IMR-90 (cell line): ENCODE data around the gene PAPPA. TPM values are rescaled to one million over a fixed set of nuclear protein-coding genes. Genes with fewer than 3 reads are reported as not detected.

Experiments
- ATAC-seq: fragments of 200-7000 bp; cut with Tn5 transposase; 2 replicates; pipeline ENCODE4 v1.9.1; 2020; ENCODE audit warnings: low read depth, mild to moderate bottlenecking, moderate library complexity
- BruUV-seq: library from RNA; stranded (reverse); fragments of 400-500 nt; replicated peaks from 2 replicates; lab custom pipeline; 2021; lab: Mats Ljungman, UMichigan
- CTCF ChIA-PET: fragments of 300-600 bp; formaldehyde crosslinking; extraction: SDS; loops from one replicate; lab custom pipeline; 2021; ENCODE audit warnings: antibody characterized with exemption; lab: Yijun Ruan, JAX
- POLR2A ChIA-PET: fragments of 300-600 bp; sonication (Branson Sonifier 250); formaldehyde crosslinking; loops from one replicate; lab custom pipeline; 2022; ENCODE audit warnings: antibody characterized with exemption; ENCODE audit not compliant: unreplicated experiment; lab: Charles Lee
- DNase-seq: peaks from one replicate; pipeline ENCODE4 v3.0.0; 2013
- H2AFZ ChIP-seq: replicated peaks from 2 replicates; pipeline ENCODE3; 2013; ENCODE audit warnings: low read length, mild to moderate bottlenecking; ENCODE audit not compliant: poor library complexity
- H2AK5ac ChIP-seq: 2 replicates; pipeline ENCODE4 v1.6.1; 2013; ENCODE audit warnings: low read depth, low read length, inconsistent platforms
- H2AK9ac ChIP-seq: replicated peaks from 2 replicates; pipeline ENCODE3; 2013; ENCODE audit warnings: mild to moderate bottlenecking, low read depth, low read length, moderate library complexity; ENCODE audit not compliant: poor library complexity
- H2BK120ac ChIP-seq: 2 replicates; pipeline ENCODE4 v1.6.1; 2013; ENCODE audit warnings: low read depth, low read length, inconsistent platforms
- H2BK15ac ChIP-seq: 3 replicates; pipeline ENCODE4 v1.6.1; 2013; ENCODE audit warnings: low read depth, low read length, inconsistent platforms
- H2BK20ac ChIP-seq: 2 replicates; pipeline ENCODE4 v1.6.1; 2013; ENCODE audit warnings: low read depth, mild to moderate bottlenecking, inconsistent platforms, low read length, moderate library complexity
- H2BK5ac ChIP-seq: 2 replicates; pipeline ENCODE4 v1.6.1; 2013; ENCODE audit warnings: mild to moderate bottlenecking, low read depth, low read length, inconsistent platforms; ENCODE audit not compliant: poor library complexity, severe bottlenecking
- H3K14ac ChIP-seq: replicated peaks from 2 replicates; pipeline ENCODE4 v1.6.1; 2013; ENCODE audit warnings: low read depth, low read length, inconsistent platforms
- H3K18ac ChIP-seq: 2 replicates; pipeline ENCODE4 v1.6.1; 2013; ENCODE audit warnings: low read depth, low read length, control low read depth
- H3K23ac ChIP-seq: 2 replicates; pipeline ENCODE4 v1.6.1; 2013; ENCODE audit warnings: low read depth, low read length, inconsistent platforms
- H3K27ac ChIP-seq: 2 replicates; pipeline ENCODE4 v1.5.1; 2013; ENCODE audit warnings: mild to moderate bottlenecking, control low read depth, low read length; ENCODE audit not compliant: insufficient read depth
- H3K27me3 ChIP-seq: 2 replicates; pipeline ENCODE4 v1.6.1; 2013; ENCODE audit warnings: low read length; ENCODE audit not compliant: control insufficient read depth, insufficient read depth
- H3K36me3 ChIP-seq: 2 replicates; pipeline ENCODE4 v1.6.1; 2013; ENCODE audit warnings: low read length, mixed read lengths; ENCODE audit not compliant: control insufficient read depth, insufficient read depth
- H3K4ac ChIP-seq: 2 replicates; pipeline ENCODE4 v1.6.1; 2013; ENCODE audit warnings: low read depth, low read length, inconsistent platforms
- H3K4me1 ChIP-seq: 2 replicates; pipeline ENCODE4 v1.6.1; 2013; ENCODE audit warnings: low read length, mixed read lengths; ENCODE audit not compliant: control insufficient read depth, insufficient read depth
- H3K4me2 ChIP-seq: 2 replicates; pipeline ENCODE4 v1.6.1; 2013; ENCODE audit warnings: low read depth, mild to moderate bottlenecking, control low read depth, low read length, moderate library complexity
- H3K4me3 ChIP-seq: 2 replicates; pipeline ENCODE4 v1.5.1; 2013; ENCODE audit warnings: low read depth, mild to moderate bottlenecking, control low read depth, low read length, moderate library complexity; ENCODE audit not compliant: insufficient read depth
- H3K56ac ChIP-seq: 2 replicates; pipeline ENCODE4 v1.6.1; 2013; ENCODE audit warnings: low read length, inconsistent platforms; ENCODE audit not compliant: insufficient read depth; ENCODE audit errors: extremely low read depth
- H3K79me1 ChIP-seq, 2 experiments: 2 replicates each; pipeline ENCODE4 v1.6.1; 2013; ENCODE audit warnings: low read length in 2 of 2, inconsistent platforms in 1 of 2, low read depth in 1 of 2
- H3K9ac ChIP-seq: 2 replicates; pipeline ENCODE4 v1.6.1; 2013; ENCODE audit warnings: low read depth, low read length, control low read depth
- H3K9me1 ChIP-seq: 2 replicates; pipeline ENCODE4 v1.6.1; 2013; ENCODE audit warnings: low read length, inconsistent platforms; ENCODE audit not compliant: insufficient read depth
- H3K9me3 ChIP-seq: 2 replicates; pipeline ENCODE4 v1.6.1; 2013; ENCODE audit warnings: low read length; ENCODE audit not compliant: control insufficient read depth, insufficient read depth
- H4K20me1 ChIP-seq: 2 replicates; pipeline ENCODE4 v1.6.1; 2013; ENCODE audit warnings: low read length, inconsistent platforms; ENCODE audit not compliant: insufficient read depth
- H4K5ac ChIP-seq: 2 replicates; pipeline ENCODE4 v1.6.1; 2013; ENCODE audit warnings: mild to moderate bottlenecking, low read depth, low read length, control low read depth
- H4K8ac ChIP-seq, 2 experiments: 2 replicates each; pipeline ENCODE4 v1.6.1; 2013; ENCODE audit warnings: low read depth in 2 of 2, low read length in 2 of 2, control low read depth in 1 of 2, inconsistent platforms in 1 of 2
- H4K91ac ChIP-seq: 2 replicates; pipeline ENCODE4 v1.6.1; 2013; ENCODE audit warnings: low read depth, low read length, inconsistent platforms; ENCODE audit not compliant: insufficient read depth
- BHLHE40 ChIP-seq: fragments of 150-350 bp; IDR thresholded peaks from 2 replicates; pipeline ENCODE4 v1.6.1; 2016; ENCODE audit warnings: mild to moderate bottlenecking, low read depth, low read length
- CEBPB ChIP-seq: IDR thresholded peaks from 2 replicates; pipeline ENCODE4 v1.6.1; 2012; ENCODE audit warnings: low read depth, low read length, improper control_type of control experiment
- MAFK ChIP-seq: IDR thresholded peaks from 2 replicates; pipeline ENCODE4 v1.6.1; 2012; ENCODE audit warnings: low read depth, low read length, improper control_type of control experiment
- MAZ ChIP-seq: IDR thresholded peaks from 2 replicates; pipeline ENCODE4 v1.6.1; 2012; ENCODE audit warnings: low read depth, mild to moderate bottlenecking, low read length, improper control_type of control experiment, moderate library complexity, borderline replicate concordance
- POLR2A ChIP-seq: IDR thresholded peaks from 2 replicates; pipeline ENCODE4 v1.6.1; 2012; ENCODE audit warnings: mild to moderate bottlenecking, low read depth, low read length
- RFX5 ChIP-seq: IDR thresholded peaks from 2 replicates; pipeline ENCODE4 v1.8.0; 2012; ENCODE audit warnings: low read depth, mild to moderate bottlenecking, low read length, moderate library complexity
- SMC3 ChIP-seq: fragments of 150-350 bp; IDR thresholded peaks from 2 replicates; pipeline ENCODE4 v1.6.1; 2016; ENCODE audit warnings: low read depth, mild to moderate bottlenecking, antibody characterized with exemption, low read length, moderate library complexity
- WGBS, 2 experiments: methylation state at CpG; one replicate each; pipeline versions ENCODE4 v1.1.5 to v1.1.7; 2013; ENCODE audit warnings: missing lambda C conversion rate in 2 of 2; ENCODE audit not compliant: insufficient read length in 1 of 2; ENCODE audit errors: extremely low coverage in 2 of 2; 5-methylcytosine and 5-hydroxymethylcytosine counted together
- dilution Hi-C: fragments of 300-500 bp; cut with HindIII; formaldehyde crosslinking; loops from one replicate; pipeline ENCODE4 v1.14.3; 2018; ENCODE audit warnings: low sequenced_read_pairs; ENCODE audit not compliant: unreplicated experiment
- in situ Hi-C: fragments of 300-500 bp; cut with MboI; formaldehyde crosslinking; loops from 3 replicates; pipeline ENCODE4 v1.14.3; 2019; ENCODE audit warnings: low sequenced_read_pairs, inconsistent platforms, mixed read lengths
- intact Hi-C: fragments of 100-400 bp; cut with micrococcal nuclease; formaldehyde crosslinking; loops from 2 replicates; pipeline ENCODE4 v1.10.0; 2022
- polyA plus RNA-seq, 3 experiments: library from polyadenylated mRNA; depleted of rRNA; stranded (reverse); fragments of >200 nt; gene quantifications; 2 replicates each; pipeline ENCODE4 v1.2.3, GENCODE V29; 2012; ENCODE audit warnings: low replicate concordance in 1 of 3
- total RNA-seq: library from RNA; depleted of rRNA; stranded (reverse); fragments of >200 nt; gene quantifications from 2 replicates; pipeline ENCODE4 v1.2.3, GENCODE V29; 2012

Gene PAPPA
- total and polyA plus RNA-seq, 2 of the 4 experiments (the other 2 are of a cell fraction): 8.3 to 12.4 TPM

DNA sequence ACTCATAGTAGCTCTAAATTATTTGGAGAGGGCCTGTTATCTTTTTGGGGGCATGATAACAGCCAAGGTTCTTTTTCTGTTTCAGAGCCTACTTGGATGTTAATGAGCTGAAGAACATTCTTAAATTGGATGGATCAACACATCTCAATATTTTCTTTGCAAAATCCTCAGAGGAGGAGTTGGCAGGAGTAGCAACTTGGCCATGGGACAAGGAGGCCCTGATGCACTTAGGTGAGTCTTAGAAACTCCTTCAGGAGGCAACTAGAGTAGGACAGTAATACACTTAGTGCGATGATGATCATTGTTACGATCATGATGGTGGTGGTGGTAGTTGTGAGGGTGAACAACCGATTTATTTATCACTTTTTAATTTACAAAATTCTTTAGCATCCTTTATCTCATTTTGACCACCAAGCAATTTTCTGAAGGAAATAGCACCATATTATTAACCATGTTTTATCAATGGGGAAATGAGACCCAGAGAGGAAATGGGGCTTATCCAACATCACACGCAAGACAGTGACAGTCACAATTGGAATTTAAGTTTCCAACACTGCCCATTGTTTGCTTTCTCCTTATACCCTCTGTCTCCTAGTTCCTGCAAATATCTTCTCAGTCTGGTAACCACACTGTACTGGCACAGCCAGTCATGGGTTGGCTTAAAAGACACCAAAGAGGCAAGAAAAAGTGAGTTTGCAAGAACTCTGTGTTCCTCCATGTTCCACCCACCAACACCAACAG, 54.0 kb downstream of the PAPPA start:
- Histone ChIP-seq H3K27ac (no peak overlapping the region), H3K4ac (no peak overlapping the region), H3K14ac (no peak overlapping the region), H4K20me1 (peaks cover 13% of the 10 kb centered on the region; the same call in 1 of the 2 replicates), H3K23ac (no peak overlapping the region), H3K56ac (no peak overlapping the region), H3K4me1 (peaks cover 2% of the 10 kb centered on the region; the same call in 1 of the 2 replicates), H3K9me1 (peaks cover 4% of the 10 kb centered on the region; the same call in 1 of the 2 replicates), H4K5ac (no peak overlapping the region), H3K4me2 (no peak overlapping the region), H2BK120ac (no peak overlapping the region), H3K36me3 (peaks cover 64% of the 10 kb centered on the region), H4K8ac (no peak overlapping the region), H2AK5ac (peak overlapping the region; percentile 3; the same call in 1 of the 2 replicates), H3K9ac (no peak overlapping the region), H3K18ac (no peak overlapping the region), H3K4me3 (no peak overlapping the region), H3K9me3 (no peaks in the 10 kb centered on the region), H2AFZ (no peak overlapping the region), H3K27me3 (no peaks in the 10 kb centered on the region), H2BK5ac (peak overlapping the region; percentile 29), H2BK20ac (no peak overlapping the region), H2BK15ac (no peak overlapping the region), H2AK9ac (no peak overlapping the region), H3K79me1 (peaks cover 24 to 26% of the 10 kb centered on the region in 2 experiments), H4K91ac (no peak overlapping the region)
- intact Hi-C loops (loop anchor here (1.0 to 2.0 kb wide), 2 partner anchors 51 to 513 kb away; no protein-coding TSS in a partner anchor), dilution Hi-C loops (no loop called here), in situ Hi-C loops (no loop called here)
- BruUV-seq: no TSS peak
- ATAC-seq (no peak), DNase-seq (no peak)
- CTCF ChIA-PET: no interaction called here
- WGBS, 2 experiments: no CpG with 5 or more reads among the region's 4 CpGs
- POLR2A ChIA-PET: no interaction called here
- no peak for TF ChIP-seq BHLHE40
- TF ChIP-seq POLR2A: no peak
- TF ChIP-seq MAZ: no peak
- no peak for TF ChIP-seq SMC3
- no peak for TF ChIP-seq MAFK
- TF ChIP-seq CEBPB: no peak
- no peak for TF ChIP-seq RFX5
